Smooth muscle cell (in vitro differentiated cells): ENCODE measurements around the gene NKIRAS2. TPM values are rescaled to one million over a fixed set of nuclear protein-coding genes. Genes with fewer than 3 reads are reported as not detected.
"Not testable (repeated sequence)": the region's sequence is repeated elsewhere in the genome, so short reads cannot be mapped to it uniquely, and the experiment has no call there.

Experiments used
- DNase-seq: peaks from one replicate; lab custom pipeline; 2025; ENCODE audit not compliant: unreplicated experiment; lab: John Stamatoyannopoulos, UW
- H2AFZ ChIP-seq: fragments of 200-600 bp; sonication (generic); 2 replicates; pipeline ENCODE4 v1.6.0; 2016; ENCODE audit warnings: antibody characterized with exemption, low read depth, mild to moderate bottlenecking
- H3F3A ChIP-seq: fragments of 200-600 bp; sonication (generic); 2 replicates; pipeline ENCODE4 v1.6.0; 2017; ENCODE audit warnings: antibody characterized with exemption, low read depth
- H3K27ac ChIP-seq: fragments of 200-600 bp; sonication (generic); 2 replicates; pipeline ENCODE4 v1.5.1; 2016; ENCODE audit warnings: low read depth, mild to moderate bottlenecking
- H3K27me3 ChIP-seq: fragments of 200-600 bp; sonication (generic); 2 replicates; pipeline ENCODE4 v1.6.1; 2016; ENCODE audit warnings: low read depth, mild to moderate bottlenecking
- H3K36me3 ChIP-seq: fragments of 200-600 bp; sonication (generic); 2 replicates; pipeline ENCODE4 v1.5.1; 2016; ENCODE audit warnings: low read depth
- H3K4me1 ChIP-seq: fragments of 200-600 bp; sonication (generic); 2 replicates; pipeline ENCODE4 v1.5.1; 2016; ENCODE audit warnings: low read depth
- H3K4me2 ChIP-seq: fragments of 200-600 bp; sonication (generic); 2 replicates; pipeline ENCODE4 v1.6.0; 2016; ENCODE audit warnings: mild to moderate bottlenecking
- H3K4me3 ChIP-seq: fragments of 200-600 bp; sonication (generic); 2 replicates; pipeline ENCODE4 v1.5.1; 2016; ENCODE audit warnings: mild to moderate bottlenecking
- H3K79me2 ChIP-seq: fragments of 200-600 bp; sonication (generic); 2 replicates; pipeline ENCODE4 v1.6.0; 2016; ENCODE audit warnings: low read depth, mild to moderate bottlenecking
- H3K9ac ChIP-seq: fragments of 200-600 bp; sonication (generic); 2 replicates; pipeline ENCODE4 v1.6.0; 2016; ENCODE audit warnings: low read depth
- H3K9me3 ChIP-seq: fragments of 200-600 bp; sonication (generic); replicated peaks from 2 replicates; pipeline ENCODE4 v1.5.1; 2016; ENCODE audit warnings: low read depth
- H4K20me1 ChIP-seq: fragments of 200-600 bp; sonication (generic); 2 replicates; pipeline ENCODE4 v1.6.0; 2016; ENCODE audit warnings: low read depth
- WGBS: methylation state at CpG from one replicate; pipeline ENCODE4 v1.1.7; 2016; ENCODE audit warnings: low lambda C conversion rate; 5-methylcytosine and 5-hydroxymethylcytosine counted together
- polyA plus RNA-seq: library from polyadenylated mRNA; unstranded; fragments of >200 nt; fragmentation: Nextera tagmentation; extraction: Ambion mirVana; gene quantifications from 2 replicates; pipeline ENCODE4 v1.2.1, GENCODE V29; 2016
- total RNA-seq: library from RNA; depleted of rRNA; stranded (reverse); fragments of >200 nt; gene quantifications from 2 replicates; pipeline ENCODE4 v1.2.3, GENCODE V29; 2014
- TF ChIP-seq, protein P1 (sequence below): fragments of 200-600 bp; sonication (generic); IDR thresholded peaks from 2 replicates; pipeline ENCODE4 v1.5.1; 2017; ENCODE audit warnings: borderline replicate concordance, mild to moderate bottlenecking, antibody characterized with exemption; ENCODE audit not compliant: insufficient read depth, poor library complexity, severe bottlenecking

NKIRAS2 gene
- total and polyA plus RNA-seq, 2 experiments from 2014 or later, result 21.3 to 50.1 TPM

DNA sequence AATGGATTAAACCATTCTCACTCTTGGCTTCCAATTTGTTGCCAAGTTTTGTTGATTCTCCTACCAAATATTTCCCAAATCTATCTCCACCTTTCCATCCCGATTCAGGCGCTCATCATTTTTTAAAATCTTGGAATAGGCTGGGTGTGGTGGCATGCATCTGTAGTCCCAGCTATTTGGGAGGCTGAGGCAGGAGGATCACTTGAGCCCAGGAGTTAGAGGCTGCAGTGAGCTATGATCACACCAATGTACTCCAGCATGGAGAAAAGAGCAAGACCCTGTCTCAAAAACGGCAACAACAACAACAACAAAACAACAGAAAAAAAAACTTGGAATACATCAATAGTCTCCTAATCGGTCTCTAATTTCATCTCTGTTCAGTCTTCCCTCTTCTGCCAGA is 902 bp upstream of the NKIRAS2 start:
- no peak overlapping the region for H3K9ac ChIP-seq
- TF ChIP-seq, protein P1, sequence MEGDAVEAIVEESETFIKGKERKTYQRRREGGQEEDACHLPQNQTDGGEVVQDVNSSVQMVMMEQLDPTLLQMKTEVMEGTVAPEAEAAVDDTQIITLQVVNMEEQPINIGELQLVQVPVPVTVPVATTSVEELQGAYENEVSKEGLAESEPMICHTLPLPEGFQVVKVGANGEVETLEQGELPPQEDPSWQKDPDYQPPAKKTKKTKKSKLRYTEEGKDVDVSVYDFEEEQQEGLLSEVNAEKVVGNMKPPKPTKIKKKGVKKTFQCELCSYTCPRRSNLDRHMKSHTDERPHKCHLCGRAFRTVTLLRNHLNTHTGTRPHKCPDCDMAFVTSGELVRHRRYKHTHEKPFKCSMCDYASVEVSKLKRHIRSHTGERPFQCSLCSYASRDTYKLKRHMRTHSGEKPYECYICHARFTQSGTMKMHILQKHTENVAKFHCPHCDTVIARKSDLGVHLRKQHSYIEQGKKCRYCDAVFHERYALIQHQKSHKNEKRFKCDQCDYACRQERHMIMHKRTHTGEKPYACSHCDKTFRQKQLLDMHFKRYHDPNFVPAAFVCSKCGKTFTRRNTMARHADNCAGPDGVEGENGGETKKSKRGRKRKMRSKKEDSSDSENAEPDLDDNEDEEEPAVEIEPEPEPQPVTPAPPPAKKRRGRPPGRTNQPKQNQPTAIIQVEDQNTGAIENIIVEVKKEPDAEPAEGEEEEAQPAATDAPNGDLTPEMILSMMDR, result no peak
- WGBS, result 98% methylated on average over 4 of the region's 4 CpGs
- H3K4me3 ChIP-seq, result no peak overlapping the region
- peaks cover 20% of the 10 kb centered on the region for H4K20me1 ChIP-seq
- H3K4me2 ChIP-seq, result no peak overlapping the region
- H3K79me2 ChIP-seq, result peaks cover 48% of the 10 kb centered on the region
- peaks cover 25% of the 10 kb centered on the region for H3K4me1 ChIP-seq
- no peaks in the 10 kb centered on the region for H3K9me3 ChIP-seq
- no peaks in the 10 kb centered on the region for H3K36me3 ChIP-seq
- no peak overlapping the region for H3K27ac ChIP-seq
- H3K27me3 ChIP-seq, result no peaks in the 10 kb centered on the region
- no peak overlapping the region for H2AFZ ChIP-seq
- DNase-seq, result no peak
- H3F3A ChIP-seq, result peaks cover 2% of the 10 kb centered on the region

DNA sequence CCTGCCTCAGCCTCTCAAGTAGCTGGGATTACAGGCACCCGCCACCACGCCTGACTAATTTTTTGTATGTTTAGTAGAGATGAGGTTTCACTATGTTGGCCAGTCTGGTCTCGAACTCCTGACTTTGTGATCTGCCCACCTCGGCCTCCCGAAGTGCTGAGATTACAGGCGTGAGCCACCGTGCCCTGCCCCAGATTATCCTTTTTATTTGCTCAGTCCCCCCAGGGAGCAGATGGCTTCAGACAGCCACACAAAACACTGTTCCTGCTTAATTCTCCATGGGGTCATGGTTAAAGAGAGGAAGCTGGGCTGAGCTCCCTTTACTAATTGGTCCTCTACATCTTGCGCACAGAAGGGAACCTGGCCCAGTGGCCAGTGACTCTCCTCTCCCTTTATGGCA is 955 bp downstream of the NKIRAS2 start:
- H4K20me1 ChIP-seq, H3K36me3 ChIP-seq, H2AFZ ChIP-seq, H3K27me3 ChIP-seq, DNase-seq, H3K9me3 ChIP-seq: not testable (repeated sequence)
- H3F3A ChIP-seq, result peaks cover 12% of the 10 kb centered on the region
- H3K79me2 ChIP-seq, result peaks cover 30% of the 10 kb centered on the region
- peaks cover 26% of the 10 kb centered on the region for H3K4me1 ChIP-seq
- H3K27ac ChIP-seq, result peak overlapping the region; percentile 64
- peak overlapping the region; percentile 94 for H3K4me2 ChIP-seq
- H3K4me3 ChIP-seq, result peak overlapping the region; percentile 89
- 94% methylated on average over 8 of the region's 8 CpGs for WGBS
- peak overlapping the region; percentile 92 for H3K9ac ChIP-seq

DNA sequence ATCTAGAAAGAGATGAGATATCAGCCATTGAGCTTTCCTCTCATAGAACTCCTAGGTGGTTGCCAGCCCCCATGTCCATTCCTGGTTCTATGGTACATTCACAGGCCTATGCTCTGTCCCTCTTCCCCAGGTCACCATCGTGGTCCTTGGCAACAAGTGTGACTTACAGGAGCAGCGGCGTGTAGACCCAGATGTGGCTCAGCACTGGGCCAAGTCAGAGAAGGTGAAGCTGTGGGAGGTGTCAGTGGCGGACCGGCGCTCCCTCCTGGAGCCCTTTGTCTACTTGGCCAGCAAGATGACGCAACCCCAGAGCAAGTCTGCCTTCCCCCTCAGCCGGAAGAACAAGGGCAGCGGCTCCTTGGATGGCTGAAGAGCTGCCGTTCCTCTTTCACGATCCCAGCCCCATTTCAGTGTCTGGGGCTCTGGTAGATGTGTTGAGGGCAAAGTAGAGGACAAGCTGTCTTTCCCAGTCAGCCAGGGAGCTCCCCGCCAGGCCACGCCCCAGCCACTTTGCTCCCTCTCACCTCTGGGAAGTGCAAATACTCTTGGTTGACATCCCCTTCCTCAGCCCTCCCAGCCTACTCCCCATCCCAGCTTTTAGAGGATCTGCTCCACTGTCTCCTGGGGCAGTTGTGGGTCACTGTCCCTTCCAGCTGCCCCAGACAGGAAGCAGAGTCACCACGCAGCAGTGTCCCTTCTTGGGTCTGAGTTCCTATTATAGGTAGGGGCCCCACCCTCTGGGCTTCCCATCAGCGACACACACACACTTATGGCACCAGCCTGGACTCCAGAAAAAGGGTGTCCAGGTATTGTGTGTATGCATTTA is 3.8 kb downstream of the NKIRAS2 start:
- Histone ChIP-seq H3K4me1 (peaks cover 37% of the 10 kb centered on the region), H3K27me3 (no peaks in the 10 kb centered on the region), H3K9me3 (no peaks in the 10 kb centered on the region), H3F3A (peaks cover 12% of the 10 kb centered on the region), H3K4me3 (no peak overlapping the region), H4K20me1 (no peaks in the 10 kb centered on the region), H3K36me3 (no peaks in the 10 kb centered on the region), H3K27ac (peak overlapping the region; percentile 48), H3K79me2 (peaks cover 17% of the 10 kb centered on the region), H3K9ac (no peak overlapping the region), H3K4me2 (no peak overlapping the region), H2AFZ (no peak overlapping the region)
- DNase-seq, result no peak
- WGBS, result 91% methylated on average over 15 of the region's 15 CpGs
- TF ChIP-seq, protein P1, result no peak

DNA sequence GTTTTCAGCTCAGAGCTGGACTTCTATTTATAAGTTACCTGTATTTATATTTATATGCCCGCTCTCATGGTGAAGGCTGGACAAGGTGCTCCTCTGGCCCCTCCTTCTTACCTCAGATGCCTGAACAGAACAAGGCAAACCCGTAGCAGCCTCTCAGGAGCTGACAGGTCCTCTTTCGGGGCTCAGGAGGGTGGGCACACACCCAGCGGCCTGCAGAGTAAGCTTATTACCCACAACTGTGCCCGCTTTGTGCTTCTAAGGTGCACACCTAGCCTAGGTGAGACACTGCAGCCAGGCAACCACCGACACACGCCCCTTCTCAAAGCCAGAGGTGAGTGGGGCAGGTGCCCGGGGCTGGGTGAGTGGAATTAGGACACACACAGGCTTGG is 5.3 kb downstream of the NKIRAS2 start:
- no peak overlapping the region for H3K9ac ChIP-seq
- H3K9me3 ChIP-seq, result no peaks in the 10 kb centered on the region
- no peak for DNase-seq
- H3K36me3 ChIP-seq, result no peaks in the 10 kb centered on the region
- H2AFZ ChIP-seq, result no peak overlapping the region
- H3F3A ChIP-seq, result peaks cover 12% of the 10 kb centered on the region
- H3K27ac ChIP-seq, result peak overlapping the region; percentile 48
- H3K79me2 ChIP-seq, result peaks cover 15% of the 10 kb centered on the region
- H3K4me1 ChIP-seq, result peaks cover 37% of the 10 kb centered on the region
- TF ChIP-seq, protein P1, result no peak
- 77% methylated on average over 8 of the region's 8 CpGs for WGBS
- no peak overlapping the region for H3K4me3 ChIP-seq
- no peaks in the 10 kb centered on the region for H3K27me3 ChIP-seq
- peak overlapping the region; percentile 72 for H3K4me2 ChIP-seq
- H4K20me1 ChIP-seq, result no peaks in the 10 kb centered on the region
